GM19043 (cell line): ENCODE results near the gene CMTM7.
A peak's percentile ranks its signal among the peaks of the same experiment; 100 is the strongest.

Experiments
- ATAC-seq: cut with Tn5 transposase; IDR thresholded peaks from one replicate; pipeline ENCODE4 v1.9.1; 2021; ENCODE audit warnings: low read depth; ENCODE audit not compliant: unreplicated experiment

CMTM7 gene

GRCh38 chr3:32411442-32411841 is 19.8 kb downstream of the CMTM7 start:
- no peak for ATAC-seq

- no peak for ATAC-seq
These were observed 21.2 kb downstream of the CMTM7 start for GRCh38 chr3:32412887-32413286.

GRCh38 chr3:32413845-32414521 is 22.3 kb downstream of the CMTM7 start:
- no peak for ATAC-seq

GRCh38 chr3:32414522-32415202 is 23.0 kb downstream of the CMTM7 start:
- peak; percentile 66 for ATAC-seq

GRCh38 chr3:32419742-32420125 is 28.1 kb downstream of the CMTM7 start:
- ATAC-seq, result no peak

- ATAC-seq, result peak; percentile 74
These were observed 28.7 kb downstream of the CMTM7 start for GRCh38 chr3:32420126-32421038.

GRCh38 chr3:32421185-32421584 is 29.5 kb downstream of the CMTM7 start:
- no peak for ATAC-seq

GRCh38 chr3:32421991-32422859 is 30.6 kb downstream of the CMTM7 start:
- no peak for ATAC-seq

GRCh38 chr3:32422943-32423342 is 31.3 kb downstream of the CMTM7 start:
- no peak for ATAC-seq

GRCh38 chr3:32423534-32423933 is 31.9 kb downstream of the CMTM7 start:
- peak; percentile 28 for ATAC-seq

- ATAC-seq, result no peak
These were observed 32.4 kb downstream of the CMTM7 start for GRCh38 chr3:32423956-32424557.

- ATAC-seq, result no peak
These were observed 33.1 kb downstream of the CMTM7 start for GRCh38 chr3:32424581-32425250.

- ATAC-seq, result peak; percentile 81
These were observed 36.7 kb downstream of the CMTM7 start for GRCh38 chr3:32428092-32429068.

- ATAC-seq, result no peak
These were observed 39.2 kb downstream of the CMTM7 start for GRCh38 chr3:32430900-32431299.

GRCh38 chr3:32431481-32431880 is 39.8 kb downstream of the CMTM7 start:
- no peak for ATAC-seq

- ATAC-seq, result no peak
These were observed 40.5 kb downstream of the CMTM7 start for GRCh38 chr3:32432045-32432710.

- peak; percentile 37 for ATAC-seq
These were observed 41.3 kb downstream of the CMTM7 start for GRCh38 chr3:32432711-32433530.
